DND-41 (cell line): Measurements from ENCODE around the gene MEA1.
A peak's percentile ranks its signal among the peaks of the same experiment; 100 is the strongest.

Experiments
- ATAC-seq: fragments of 200-7000 bp; cut with Tn5 transposase; 3 replicates; pipeline ENCODE4 v1.9.1; 2021; ENCODE audit warnings: low read depth; ENCODE audit not compliant: insufficient read depth
- DNase-seq: peaks from one replicate; pipeline ENCODE4 v3.0.0-alpha.2; 2020
- H2AFZ ChIP-seq: 2 replicates; pipeline ENCODE4 v1.6.0; 2012; ENCODE audit warnings: low read depth, low read length
- H3K27ac ChIP-seq: 2 replicates; pipeline ENCODE4 v1.5.1; 2012; ENCODE audit warnings: low read length, inconsistent platforms
- H3K27me3 ChIP-seq: fragments of 200-600 bp; sonication (generic); 2 replicates; pipeline ENCODE4 v1.6.0; 2012; ENCODE audit warnings: low read length, mild to moderate bottlenecking, inconsistent platforms; ENCODE audit not compliant: insufficient read depth, poor library complexity
- H3K36me3 ChIP-seq: 2 replicates; pipeline ENCODE4 v1.5.1; 2012; ENCODE audit warnings: low read length, inconsistent platforms; ENCODE audit not compliant: insufficient read depth
- H3K4me1 ChIP-seq: 2 replicates; pipeline ENCODE4 v1.5.1; 2012; ENCODE audit warnings: mild to moderate bottlenecking, low read length; ENCODE audit not compliant: insufficient read depth
- H3K4me2 ChIP-seq: 2 replicates; pipeline ENCODE4 v1.6.0; 2012; ENCODE audit warnings: mild to moderate bottlenecking, moderate library complexity, low read length, inconsistent platforms; ENCODE audit not compliant: insufficient read depth
- H3K4me3 ChIP-seq, 2 experiments: fragments of 200-600 bp in 1 of 2; shearing (Covaris generic) in 1 of 2; 2 replicates each; pipeline ENCODE4 v1.5.1; 2012 to 2016; ENCODE audit warnings: inconsistent platforms in 2 of 2, low read length in 2 of 2, mild to moderate bottlenecking in 2 of 2, low read depth in 1 of 2, moderate library complexity in 1 of 2
- H3K79me2 ChIP-seq: 2 replicates; pipeline ENCODE4 v1.6.0; 2012; ENCODE audit warnings: low read length, inconsistent platforms; ENCODE audit not compliant: insufficient read depth
- H3K9ac ChIP-seq: 2 replicates; pipeline ENCODE4 v1.6.0; 2012; ENCODE audit warnings: low read depth, mild to moderate bottlenecking, inconsistent platforms, low read length, moderate library complexity
- H3K9me3 ChIP-seq: 2 replicates; pipeline ENCODE4 v1.5.1; 2012; ENCODE audit warnings: low read length, moderate library complexity, mild to moderate bottlenecking, inconsistent platforms; ENCODE audit not compliant: insufficient read depth, severe bottlenecking
- H4K20me1 ChIP-seq: 2 replicates; pipeline ENCODE4 v1.6.0; 2012; ENCODE audit warnings: low read length; ENCODE audit not compliant: insufficient read depth
- CTCF ChIP-seq: IDR thresholded peaks from 2 replicates; pipeline ENCODE4 v1.5.1; 2012; ENCODE audit warnings: borderline replicate concordance, low read length, moderate library complexity, mild to moderate bottlenecking; ENCODE audit not compliant: poor library complexity, severe bottlenecking; ENCODE audit errors: extremely low read depth
- EZH2 ChIP-seq: IDR thresholded peaks from 3 replicates; pipeline ENCODE4 v1.6.1; 2012; ENCODE audit warnings: borderline replicate concordance, low read depth, mild to moderate bottlenecking, moderate library complexity, low read length, inconsistent platforms; ENCODE audit not compliant: severe bottlenecking

MEA1 gene

GRCh38 chr6:43060755-43061633 lies 47.2 kb upstream of the MEA1 start:
- Histone ChIP-seq H3K27me3 (no peaks in the 10 kb centered on the region), H3K4me1 (peaks cover 30% of the 10 kb centered on the region), H3K79me2 (peaks cover 29% of the 10 kb centered on the region), H2AFZ (no peak overlapping the region), H3K4me3 (peak overlapping the region in 1 of 2 experiments; percentile 78; a peak in 2 of 4 replicates), H3K36me3 (peaks cover 19% of the 10 kb centered on the region), H3K9ac (peak overlapping the region; percentile 65), H3K9me3 (no peaks in the 10 kb centered on the region), H3K27ac (peak overlapping the region; percentile 86), H3K4me2 (peak overlapping the region; percentile 95), H4K20me1 (0 out of 2 replicates have a peak, but pooled peaks cover 2% of the 10 kb centered on the region)
- TF ChIP-seq EZH2 (no peak), CTCF (no peak)
- DNase-seq (no peak), ATAC-seq (no peak)

GRCh38 chr6:43060034-43060754 lies 46.4 kb upstream of the MEA1 start:
- H4K20me1 ChIP-seq: 0 out of 2 replicates have a peak, but pooled peaks cover 2% of the 10 kb centered on the region
- peaks cover 30% of the 10 kb centered on the region for H3K4me1 ChIP-seq
- peak overlapping the region; percentile 95 for H3K4me2 ChIP-seq
- H3K36me3 ChIP-seq: peaks cover 22% of the 10 kb centered on the region
- H2AFZ ChIP-seq: peak overlapping the region; percentile 85
- no peaks in the 10 kb centered on the region for H3K27me3 ChIP-seq
- no peaks in the 10 kb centered on the region for H3K9me3 ChIP-seq
- TF ChIP-seq EZH2: no peak
- no peak for TF ChIP-seq CTCF
- H3K9ac ChIP-seq: peak overlapping the region; percentile 65
- peak overlapping the region; percentile 86 for H3K27ac ChIP-seq
- no peak for DNase-seq
- peak overlapping the region; percentile 56 to 78; a peak in 3 of 4 replicates for H3K4me3 ChIP-seq
- no peak for ATAC-seq
- peaks cover 29% of the 10 kb centered on the region for H3K79me2 ChIP-seq

GRCh38 chr6:43059168-43060033 lies 45.7 kb upstream of the MEA1 start, which contains the start of the genes KLC4 and MRPL2:
Gene KLC4 (plus strand): TSS chr6:43059631. CDS start chr6:43061336, 1,705 bp downstream.
Gene MRPL2 (minus strand): TSS chr6:43059434. CDS start chr6:43059381, 53 bp downstream.
- peaks cover 34% of the 10 kb centered on the region for H3K4me1 ChIP-seq
- peaks cover 22% of the 10 kb centered on the region for H3K36me3 ChIP-seq
- peak within 1 kb of the TSS; percentile 95 for H3K4me2 ChIP-seq
- H3K79me2 ChIP-seq: peaks cover 29% of the 10 kb centered on the region
- 0 out of 2 replicates have a peak, but pooled peaks cover 2% of the 10 kb centered on the region for H4K20me1 ChIP-seq
- H3K9ac ChIP-seq: peak within 1 kb of the TSS; percentile 65
- no peaks in the 10 kb centered on the region for H3K9me3 ChIP-seq
- peak within 1 kb of the TSS; percentile 85 for H2AFZ ChIP-seq
- DNase-seq (peak; percentile 98), ATAC-seq (peak; percentile 97)
- H3K27ac ChIP-seq: peak within 1 kb of the TSS; percentile 86
- peak within 1 kb of the TSS; percentile 56 to 78 for H3K4me3 ChIP-seq
- no peak for TF ChIP-seq CTCF
- TF ChIP-seq EZH2: no peak
- no peaks in the 10 kb centered on the region for H3K27me3 ChIP-seq
